HL-60 (cell line): ENCODE measurements around the gene GNG12.

ENCODE experiments used
- CTCF ChIP-seq: IDR thresholded peaks from one replicate; pipeline ENCODE4 v1.5.1; 2011; ENCODE audit warnings: low read length, control low read depth, inconsistent platforms; ENCODE audit not compliant: insufficient read depth
- GABPA ChIP-seq: IDR thresholded peaks from 2 replicates; pipeline ENCODE4 v1.6.1; 2012; ENCODE audit warnings: low read depth
- POLR2AphosphoS5 ChIP-seq: IDR thresholded peaks from 2 replicates; pipeline ENCODE4 v1.6.1; 2012; ENCODE audit warnings: low read depth

GRCh38 chr1:67743072-67743725 is 90.1 kb downstream of the GNG12 start:
- TF ChIP-seq CTCF (no peak), GABPA (no peak), POLR2AphosphoS5 (no peak)
